Breast epithelium (tissue), 3 donors: ENCODE measurements around the gene LRRTM4.

Experiments used
- CTCF ChIP-seq, 3 donors: fragments of 450-650 bp; IDR thresholded peaks; one replicate each; pipeline ENCODE4 v1.5.1; 2016 to 2017; ENCODE audit warnings: antibody characterized with exemption in 3 of 3, mild to moderate bottlenecking in 3 of 3, moderate library complexity in 3 of 3
- POLR2AphosphoS5 ChIP-seq, 3 donors: sonication (generic); formaldehyde crosslinking; IDR thresholded peaks; one replicate each; pipeline ENCODE4 v1.6.1; 2017; ENCODE audit warnings: antibody characterized with exemption in 3 of 3

- no peak for TF ChIP-seq CTCF (IDR thresholded peaks at IDR 0.05)
- no peak for TF ChIP-seq POLR2AphosphoS5 (IDR thresholded peaks at IDR 0.05)
These were observed 212.5 kb downstream of the LRRTM4 start for GRCh38 chr2:77309725-77310124.
